Natural killer cell (primary cell): Measurements from ENCODE around the gene FEN1. TPM values are rescaled to one million over a fixed set of nuclear protein-coding genes. Genes with fewer than 3 reads are reported as not detected.
A peak's percentile ranks its signal among the peaks of the same experiment; 100 is the strongest.

ENCODE experiments used
- ATAC-seq, 3 donors: fragments of 150-1000 bp in 2 of 3; fragments of 200-7000 bp in 1 of 3; cut with Tn5 transposase; 1 replicate in 1 of 3; 2 replicates in 2 of 3; pipeline ENCODE4 v1.10.0; 2021; ENCODE audit warnings: mild to moderate bottlenecking in 2 of 3, moderate library complexity in 2 of 3
- DNase-seq, 2 donors: peaks; one replicate each; pipeline versions ENCODE4 v3.0.0 to v3.0.0-alpha.2; 2013 to 2021; ENCODE audit warnings: mixed read lengths in 1 of 2
- H3K27ac ChIP-seq: one replicate; pipeline ENCODE4 v1.5.1; 2013; ENCODE audit warnings: mild to moderate bottlenecking, low read length
- H3K27me3 ChIP-seq: one replicate; pipeline ENCODE4 v1.6.1; 2013; ENCODE audit warnings: low read length; ENCODE audit not compliant: control insufficient read depth, insufficient read depth
- H3K36me3 ChIP-seq: one replicate; pipeline ENCODE4 v1.6.1; 2013; ENCODE audit warnings: low read length; ENCODE audit not compliant: control insufficient read depth, insufficient read depth
- H3K4me1 ChIP-seq: one replicate; pipeline ENCODE4 v1.6.1; 2013; ENCODE audit warnings: low read length; ENCODE audit not compliant: control insufficient read depth, insufficient read depth
- H3K4me3 ChIP-seq: one replicate; pipeline ENCODE4 v1.5.1; 2013; ENCODE audit warnings: low read length
- H3K9me3 ChIP-seq: one replicate; pipeline ENCODE4 v1.6.1; 2013; ENCODE audit warnings: low read length; ENCODE audit not compliant: control insufficient read depth, insufficient read depth
- H3K27ac Mint-ChIP-seq, 2 donors: one replicate each; pipeline ENCODE4 v1.8.0; 2022; ENCODE audit warnings: mild to moderate bottlenecking in 2 of 2, mixed read lengths in 2 of 2, moderate library complexity in 1 of 2
- H3K27me3 Mint-ChIP-seq, 2 donors: one replicate each; pipeline ENCODE4 v1.8.0; 2022; ENCODE audit warnings: low read depth in 2 of 2, mixed read lengths in 2 of 2
- H3K36me3 Mint-ChIP-seq: one replicate; pipeline ENCODE4 v1.8.0; 2022; ENCODE audit warnings: mixed read lengths
- H3K4me1 Mint-ChIP-seq, 2 donors: one replicate each; pipeline ENCODE4 v1.8.0; 2022; ENCODE audit warnings: mixed read lengths in 2 of 2
- H3K4me3 Mint-ChIP-seq: one replicate; pipeline ENCODE4 v1.8.0; 2022; ENCODE audit warnings: mild to moderate bottlenecking, moderate library complexity, mixed read lengths
- H3K9me3 Mint-ChIP-seq, 2 donors: one replicate each; pipeline ENCODE4 v1.8.0; 2022; ENCODE audit warnings: mixed read lengths in 2 of 2
- WGBS: methylation state at CpG from one replicate; pipeline ENCODE4 v1.1.7; 2013; ENCODE audit warnings: missing lambda C conversion rate; ENCODE audit not compliant: insufficient coverage; 5-methylcytosine and 5-hydroxymethylcytosine counted together
- intact Hi-C: fragments of 100-400 bp; cut with micrococcal nuclease; formaldehyde crosslinking; loops from one replicate; pipeline ENCODE4 v1.14.2; 2022
- total RNA-seq, 4 donors: library from RNA; stranded (reverse); fragments of 120-200 nt in 1 of 4; gene quantifications; one replicate each; pipeline versions ENCODE4 v1.2.3 to v1.2.4, GENCODE V29; 2013 to 2022
- TF ChIP-seq, protein P1 (sequence below): fragments of 200-600 bp; IDR thresholded peaks from one replicate; pipeline ENCODE4 v1.8.0; 2022; ENCODE audit warnings: antibody characterized with exemption

The FEN1 gene
- total RNA-seq, 3 donors from 2014 or later (not counting 1 experiment from before 2014, with no cell fraction given), result 14.2 to 17.8 (median 17.5) TPM

DNA sequence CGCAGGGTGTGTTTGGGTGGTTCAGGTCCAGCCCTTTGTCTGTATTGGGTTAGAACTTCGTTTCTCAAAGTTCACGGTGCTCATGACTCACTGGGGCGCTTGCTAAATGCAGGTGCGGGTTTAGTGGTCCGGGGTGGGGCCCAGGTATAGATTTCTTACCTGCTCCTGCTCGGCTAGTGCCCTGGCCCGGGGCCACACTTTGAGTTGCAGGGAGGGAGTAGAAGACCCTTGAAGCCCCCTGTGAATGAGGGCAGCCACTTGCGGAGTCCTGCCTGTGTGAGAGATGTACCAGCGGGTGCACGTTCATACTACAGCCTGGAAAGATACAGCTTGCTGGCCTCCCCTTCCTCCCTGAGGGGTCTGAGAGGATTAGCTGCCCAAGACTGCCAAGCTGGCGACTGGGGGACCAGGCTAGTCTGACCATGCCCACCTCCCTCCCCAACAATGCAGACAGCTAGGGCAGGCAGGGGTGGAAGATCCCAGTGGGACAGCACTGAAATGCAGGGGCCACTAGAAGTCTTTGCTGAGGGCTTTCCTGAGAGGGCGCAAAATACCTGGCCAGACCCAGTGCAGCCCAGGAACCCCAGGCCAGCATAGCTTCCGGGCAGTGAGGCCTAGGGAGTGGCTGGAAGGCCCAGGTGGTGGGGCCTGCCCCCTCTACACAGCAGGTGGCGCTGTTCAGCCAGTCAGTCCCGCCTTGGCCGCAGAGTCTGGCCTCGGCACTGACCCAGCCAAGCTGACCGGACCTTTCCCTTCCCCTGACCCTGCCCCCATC, 45.3 kb upstream of the FEN1 start:
- H3K4me1 ChIP-seq, result peaks cover 5% of the 10 kb centered on the region
- no peaks in the 10 kb centered on the region for H3K9me3 Mint-ChIP-seq
- intact Hi-C loops, result loop anchor here (2.0 kb wide), 1 partner anchor 29 kb away; no protein-coding TSS in a partner anchor

DNA sequence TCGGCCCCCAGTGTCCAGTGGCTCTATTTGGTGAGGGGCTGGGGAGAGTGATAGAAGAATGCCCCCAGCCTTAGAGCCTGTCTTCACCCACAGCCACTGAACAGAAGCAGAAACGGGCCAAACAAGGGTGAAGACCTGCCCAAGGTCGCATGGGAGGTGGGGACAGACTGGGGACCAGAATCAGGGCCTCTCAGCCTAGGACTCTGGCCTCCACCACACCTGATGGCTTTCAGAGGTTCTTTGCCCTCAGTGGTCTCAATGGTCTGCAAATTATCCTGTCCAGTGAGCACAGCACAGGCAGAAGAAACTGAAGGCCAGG, 44.8 kb upstream of the FEN1 start:
- peaks cover 9% of the 10 kb centered on the region for H3K4me1 ChIP-seq
- no peak overlapping the region for H3K4me3 ChIP-seq
- no peaks in the 10 kb centered on the region for H3K36me3 Mint-ChIP-seq
- peaks cover 8 to 15% of the 10 kb centered on the region in 2 donors for H3K27me3 Mint-ChIP-seq
- H3K27me3 ChIP-seq, result peaks cover 10% of the 10 kb centered on the region
- H3K9me3 Mint-ChIP-seq, result no peaks in the 10 kb centered on the region
- TF ChIP-seq, protein P1, sequence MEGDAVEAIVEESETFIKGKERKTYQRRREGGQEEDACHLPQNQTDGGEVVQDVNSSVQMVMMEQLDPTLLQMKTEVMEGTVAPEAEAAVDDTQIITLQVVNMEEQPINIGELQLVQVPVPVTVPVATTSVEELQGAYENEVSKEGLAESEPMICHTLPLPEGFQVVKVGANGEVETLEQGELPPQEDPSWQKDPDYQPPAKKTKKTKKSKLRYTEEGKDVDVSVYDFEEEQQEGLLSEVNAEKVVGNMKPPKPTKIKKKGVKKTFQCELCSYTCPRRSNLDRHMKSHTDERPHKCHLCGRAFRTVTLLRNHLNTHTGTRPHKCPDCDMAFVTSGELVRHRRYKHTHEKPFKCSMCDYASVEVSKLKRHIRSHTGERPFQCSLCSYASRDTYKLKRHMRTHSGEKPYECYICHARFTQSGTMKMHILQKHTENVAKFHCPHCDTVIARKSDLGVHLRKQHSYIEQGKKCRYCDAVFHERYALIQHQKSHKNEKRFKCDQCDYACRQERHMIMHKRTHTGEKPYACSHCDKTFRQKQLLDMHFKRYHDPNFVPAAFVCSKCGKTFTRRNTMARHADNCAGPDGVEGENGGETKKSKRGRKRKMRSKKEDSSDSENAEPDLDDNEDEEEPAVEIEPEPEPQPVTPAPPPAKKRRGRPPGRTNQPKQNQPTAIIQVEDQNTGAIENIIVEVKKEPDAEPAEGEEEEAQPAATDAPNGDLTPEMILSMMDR, result peak; percentile 34
- ATAC-seq, result no peak
- no peak overlapping the region for H3K4me3 Mint-ChIP-seq
- peaks cover 0 to 2% of the 10 kb centered on the region in 2 donors for H3K4me1 Mint-ChIP-seq
- intact Hi-C loops, result loop anchor here (2.0 kb wide), 1 partner anchor 29 kb away; no protein-coding TSS in a partner anchor
- 54% methylated on average over 2 of the region's 3 CpGs for WGBS
- DNase-seq, result no peak
- no peak overlapping the region for H3K27ac ChIP-seq
- H3K9me3 ChIP-seq, result no peaks in the 10 kb centered on the region
- H3K27ac Mint-ChIP-seq, result no peak overlapping the region
- H3K36me3 ChIP-seq, result no peaks in the 10 kb centered on the region

More for the DNA sequence above, 45.3 kb upstream of the FEN1 start:
- H3K27ac Mint-ChIP-seq, result no peak overlapping the region
- Histone ChIP-seq H3K36me3 (no peaks in the 10 kb centered on the region), H3K27me3 (peaks cover 7% of the 10 kb centered on the region), H3K4me3 (no peak overlapping the region), H3K9me3 (no peaks in the 10 kb centered on the region), H3K27ac (no peak overlapping the region)
- peaks cover 8 to 13% of the 10 kb centered on the region in 2 donors for H3K27me3 Mint-ChIP-seq
- ATAC-seq (peak; percentile 33 to 49 (median 38)), DNase-seq (peak; percentile 42 to 58)
- no peaks in the 10 kb centered on the region for H3K4me1 Mint-ChIP-seq
- no peaks in the 10 kb centered on the region for H3K36me3 Mint-ChIP-seq
- TF ChIP-seq, protein P1, result peak; percentile 68
- WGBS, result 61% methylated on average over 19 of the region's 19 CpGs
- H3K4me3 Mint-ChIP-seq, result no peak overlapping the region

DNA sequence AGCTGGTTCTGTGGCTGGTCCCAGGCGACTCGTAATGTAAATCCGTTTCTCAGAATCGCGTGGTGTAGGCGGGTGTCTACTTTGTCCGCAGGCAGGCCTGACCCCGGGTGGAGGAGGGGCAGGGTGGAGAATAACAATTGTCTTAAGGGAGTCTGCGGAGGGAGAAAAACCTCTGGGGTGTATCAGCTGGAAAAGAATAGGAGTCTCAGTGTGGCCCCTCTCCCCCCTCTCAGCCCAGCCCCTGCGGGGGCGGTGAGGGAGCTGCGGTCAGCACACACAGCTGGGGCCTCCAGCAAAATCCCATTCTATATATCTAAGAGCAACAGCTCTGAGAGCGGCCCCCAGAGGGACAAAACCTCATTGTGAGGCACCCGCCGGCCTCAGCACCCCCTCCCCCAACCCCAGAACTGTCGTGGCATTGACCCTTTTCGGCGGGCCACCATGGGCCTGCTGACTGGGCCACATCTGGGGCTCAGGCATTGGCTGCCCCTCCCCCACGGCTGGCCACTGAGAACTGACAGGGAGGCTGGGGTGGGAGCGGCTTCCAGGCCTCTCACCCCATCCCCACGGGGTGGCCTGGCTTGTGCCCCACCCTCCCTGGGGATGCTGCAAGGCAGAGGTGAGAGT, 43.0 kb upstream of the FEN1 start:
- peaks cover 12% of the 10 kb centered on the region for H3K4me1 ChIP-seq
- no peaks in the 10 kb centered on the region for H3K36me3 Mint-ChIP-seq
- H3K4me3 Mint-ChIP-seq, result no peak overlapping the region
- H3K27ac ChIP-seq, result no peak overlapping the region
- no peak overlapping the region for H3K27ac Mint-ChIP-seq
- ATAC-seq (no peak), DNase-seq (no peak)
- H3K9me3 ChIP-seq, result no peaks in the 10 kb centered on the region
- no peaks in the 10 kb centered on the region for H3K36me3 ChIP-seq
- intact Hi-C loops, result no loop called here
- H3K4me1 Mint-ChIP-seq, result peaks cover 0 to 14% of the 10 kb centered on the region in 2 donors
- H3K4me3 ChIP-seq, result no peak overlapping the region
- no peaks in the 10 kb centered on the region for H3K9me3 Mint-ChIP-seq
- H3K27me3 Mint-ChIP-seq, result peaks cover 8 to 25% of the 10 kb centered on the region in 2 donors
- TF ChIP-seq, protein P1, result no peak
- WGBS, result 65% methylated on average over 20 of the region's 21 CpGs
- H3K27me3 ChIP-seq, result peaks cover 13% of the 10 kb centered on the region
